NCI-H2081 treated with DMSO at 0.1 percent for 48 hours (cell line): ENCODE results near the gene MUCL1.
A peak's percentile ranks its signal among the peaks of the same experiment; 100 is the strongest.

ENCODE experiments used
- DNase-seq: peaks from one replicate; lab custom pipeline; 2025; lab: John Stamatoyannopoulos, UW

The MUCL1 gene

GRCh38 chr12:54891717-54892478 lies 37.6 kb downstream of the MUCL1 start:
- DNase-seq: peak; percentile 92
